ENCODE data around the gene TSHZ2.

GRCh38 chr20:53284256-53284655 is 312.1 kb downstream of the TSHZ2 start:
- TF ChIP-seq POLR2AphosphoS5 (IDR thresholded peaks at IDR 0.05; ENCODE audit: low read depth, low read length) (no peak), POLR2A (IDR thresholded peaks at IDR 0.05; ENCODE audit: low read depth, low read length) (no peak), TAF1 (IDR thresholded peaks at IDR 0.05; ENCODE audit: borderline replicate concordance, low read depth, low read length) (no peak)

Measured in GM12892 (cell line).